ENCODE measurements around the gene DTWD2.
"Not testable (repeated sequence)": the region's sequence is repeated elsewhere in the genome, so short reads cannot be mapped to it uniquely, and the experiment has no call there.

Gene DTWD2

GRCh38 chr5:118888556-118888955, 99.8 kb downstream of the DTWD2 start:
- no peaks in the 10 kb centered on the region for H4K20me1 ChIP-seq (ENCODE audit: insufficient read depth, low read length)
- no peak overlapping the region for H2AFZ ChIP-seq (ENCODE audit: low read length)
- no peak for TF ChIP-seq EZH2phosphoT487 (IDR thresholded peaks at IDR 0.05; ENCODE audit: low read length)
- TF ChIP-seq CTCF (IDR thresholded peaks at IDR 0.05; ENCODE audit: low read length): no peak
- no peak for TF ChIP-seq EZH2 (optimal IDR thresholded peaks at IDR 0.05; ENCODE audit: low read depth, low read length)
- no peak overlapping the region for H3K4me2 ChIP-seq (ENCODE audit: low read depth, low read length)
- H3K4me1 ChIP-seq (ENCODE audit: low read length): no peaks in the 10 kb centered on the region
- H3K9me3 ChIP-seq (replicated peaks; ENCODE audit: insufficient read depth, low read length): no peaks in the 10 kb centered on the region
- no peaks in the 10 kb centered on the region for H3F3A ChIP-seq (ENCODE audit: insufficient read depth, low read length)
- no peak overlapping the region for H3K4me3 ChIP-seq (ENCODE audit: low read length)
- no peaks in the 10 kb centered on the region for H3K9me2 ChIP-seq (replicated peaks; ENCODE audit: insufficient read depth, low read length)
- no peaks in the 10 kb centered on the region for H3K36me3 ChIP-seq (replicated peaks; ENCODE audit: insufficient read depth, low read length)
- no peak overlapping the region for H3K27ac ChIP-seq (ENCODE audit: low read length)
- no peaks in the 10 kb centered on the region for H3K79me2 ChIP-seq (ENCODE audit: low read length)
- H3K27me3 ChIP-seq (replicated peaks; ENCODE audit: insufficient read depth, low read length): no peaks in the 10 kb centered on the region
- no peak overlapping the region for H3K9ac ChIP-seq (ENCODE audit: low read length)
- no peak for DNase-seq

GRCh38 chr5:118883362-118883761, 105.0 kb downstream of the DTWD2 start:
- TF ChIP-seq EZH2 (optimal IDR thresholded peaks at IDR 0.05; ENCODE audit: low read depth, low read length) (no peak), EZH2phosphoT487 (IDR thresholded peaks at IDR 0.05; ENCODE audit: low read length) (no peak), CTCF (IDR thresholded peaks at IDR 0.05; ENCODE audit: low read length) (no peak)
- no peaks in the 10 kb centered on the region for H3K4me1 ChIP-seq (ENCODE audit: low read length)
- H3K9ac ChIP-seq (ENCODE audit: low read length): no peak overlapping the region
- H3K9me2 ChIP-seq (replicated peaks; ENCODE audit: insufficient read depth, low read length): no peaks in the 10 kb centered on the region
- no peaks in the 10 kb centered on the region for H3F3A ChIP-seq (ENCODE audit: insufficient read depth, low read length)
- H4K20me1 ChIP-seq (ENCODE audit: insufficient read depth, low read length): no peaks in the 10 kb centered on the region
- H2AFZ ChIP-seq (ENCODE audit: low read length): no peak overlapping the region
- no peaks in the 10 kb centered on the region for H3K36me3 ChIP-seq (replicated peaks; ENCODE audit: insufficient read depth, low read length)
- no peaks in the 10 kb centered on the region for H3K9me3 ChIP-seq (replicated peaks; ENCODE audit: insufficient read depth, low read length)
- DNase-seq: no peak
- no peak overlapping the region for H3K27ac ChIP-seq (ENCODE audit: low read length)
- H3K4me3 ChIP-seq (ENCODE audit: low read length): no peak overlapping the region
- no peak overlapping the region for H3K4me2 ChIP-seq (ENCODE audit: low read depth, low read length)
- H3K27me3 ChIP-seq (replicated peaks; ENCODE audit: insufficient read depth, low read length): no peaks in the 10 kb centered on the region
- H3K79me2 ChIP-seq (ENCODE audit: low read length): no peaks in the 10 kb centered on the region

GRCh38 chr5:118882666-118883065, 105.7 kb downstream of the DTWD2 start:
- Histone ChIP-seq H3K9me2 (replicated peaks; ENCODE audit: insufficient read depth, low read length) (no peaks in the 10 kb centered on the region), H3K4me2 (ENCODE audit: low read depth, low read length) (no peak overlapping the region), H3K4me1 (ENCODE audit: low read length) (no peaks in the 10 kb centered on the region), H2AFZ (ENCODE audit: low read length) (no peak overlapping the region), H3K9me3 (replicated peaks; ENCODE audit: insufficient read depth, low read length) (no peaks in the 10 kb centered on the region), H3K9ac (ENCODE audit: low read length) (no peak overlapping the region), H3K36me3 (replicated peaks; ENCODE audit: insufficient read depth, low read length) (no peaks in the 10 kb centered on the region), H3K27me3 (replicated peaks; ENCODE audit: insufficient read depth, low read length) (no peaks in the 10 kb centered on the region), H3F3A (ENCODE audit: insufficient read depth, low read length) (no peaks in the 10 kb centered on the region), H3K4me3 (ENCODE audit: low read length) (no peak overlapping the region), H3K79me2 (ENCODE audit: low read length) (no peaks in the 10 kb centered on the region), H4K20me1 (ENCODE audit: insufficient read depth, low read length) (no peaks in the 10 kb centered on the region), H3K27ac (ENCODE audit: low read length) (no peak overlapping the region)
- TF ChIP-seq EZH2 (optimal IDR thresholded peaks at IDR 0.05; ENCODE audit: low read depth, low read length): no peak
- no peak for TF ChIP-seq EZH2phosphoT487 (IDR thresholded peaks at IDR 0.05; ENCODE audit: low read length)
- no peak for TF ChIP-seq CTCF (IDR thresholded peaks at IDR 0.05; ENCODE audit: low read length)
- DNase-seq: no peak

- not testable (repeated sequence) for H3K4me3 ChIP-seq (ENCODE audit: low read length); H3K27me3 ChIP-seq (replicated peaks; ENCODE audit: insufficient read depth, low read length); H3K79me2 ChIP-seq (ENCODE audit: low read length); H3K27ac ChIP-seq (ENCODE audit: low read length); H4K20me1 ChIP-seq (ENCODE audit: insufficient read depth, low read length); H3K4me1 ChIP-seq (ENCODE audit: low read length); H3K9me3 ChIP-seq (replicated peaks; ENCODE audit: insufficient read depth, low read length); DNase-seq; H3K36me3 ChIP-seq (replicated peaks; ENCODE audit: insufficient read depth, low read length); H3K9me2 ChIP-seq (replicated peaks; ENCODE audit: insufficient read depth, low read length); H3K9ac ChIP-seq (ENCODE audit: low read length); H3F3A ChIP-seq (ENCODE audit: insufficient read depth, low read length); H3K4me2 ChIP-seq (ENCODE audit: low read depth, low read length); H2AFZ ChIP-seq (ENCODE audit: low read length)
These were observed 111.5 kb downstream of the DTWD2 start for GRCh38 chr5:118876852-118877251.

Data from MM.1S (cell line).